ENCODE results near the gene NR2E1. TPM values are rescaled to one million over a fixed set of nuclear protein-coding genes. Genes with fewer than 3 reads are reported as not detected.

Gene NR2E1
- total RNA-seq, 1 donor from 2014 or later, result not detected

GRCh38 chr6:108211671-108212070, 45.8 kb downstream of the NR2E1 start:
- DNase-seq (ENCODE audit: low spot score, unreplicated experiment), result no peak
- no peaks in the 10 kb centered on the region for H3K27me3 Mint-ChIP-seq
- no peak for TF ChIP-seq CTCF (IDR thresholded peaks at IDR 0.05; ENCODE audit: unreplicated experiment)
- peak overlapping the region; percentile 45 for H3K27ac Mint-ChIP-seq
- peaks cover 8% of the 10 kb centered on the region for H3K4me1 Mint-ChIP-seq (ENCODE audit: low read depth)
- peaks cover 6% of the 10 kb centered on the region for H3K36me3 Mint-ChIP-seq (ENCODE audit: insufficient read depth)
- no peaks in the 10 kb centered on the region for H3K9me3 Mint-ChIP-seq (ENCODE audit: low read depth)
- H3K4me3 Mint-ChIP-seq (ENCODE audit: low read depth), result no peak overlapping the region

DNA sequence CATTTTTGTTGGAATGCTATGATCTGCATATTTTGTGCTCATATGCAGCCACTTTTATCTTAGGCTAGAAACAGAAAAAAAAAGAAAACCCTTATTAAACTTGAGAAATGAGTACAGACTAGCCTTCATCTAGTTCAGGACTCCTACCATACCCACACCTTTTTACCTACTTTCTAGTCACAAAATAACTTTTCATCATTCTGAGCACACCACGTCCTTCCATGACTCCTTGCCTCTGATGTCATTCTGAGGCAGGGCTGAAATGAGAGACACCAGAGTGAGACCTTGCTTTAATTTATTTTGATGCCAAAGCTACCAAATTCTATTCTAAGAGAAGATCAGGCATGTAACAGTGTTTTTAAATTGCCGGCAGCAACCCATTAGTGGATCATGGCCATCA, 56.2 kb downstream of the NR2E1 start:
- Mint-ChIP-seq H3K27ac (peak overlapping the region; percentile 81), H3K27me3 (no peaks in the 10 kb centered on the region), H3K4me1 (ENCODE audit: low read depth) (no peaks in the 10 kb centered on the region), H3K36me3 (ENCODE audit: insufficient read depth) (peaks cover 23% of the 10 kb centered on the region), H3K9me3 (ENCODE audit: low read depth) (no peaks in the 10 kb centered on the region), H3K4me3 (ENCODE audit: low read depth) (no peak overlapping the region)
- no peak for DNase-seq (ENCODE audit: low spot score, unreplicated experiment)
- TF ChIP-seq CTCF (IDR thresholded peaks at IDR 0.05; ENCODE audit: unreplicated experiment), result no peak

DNA sequence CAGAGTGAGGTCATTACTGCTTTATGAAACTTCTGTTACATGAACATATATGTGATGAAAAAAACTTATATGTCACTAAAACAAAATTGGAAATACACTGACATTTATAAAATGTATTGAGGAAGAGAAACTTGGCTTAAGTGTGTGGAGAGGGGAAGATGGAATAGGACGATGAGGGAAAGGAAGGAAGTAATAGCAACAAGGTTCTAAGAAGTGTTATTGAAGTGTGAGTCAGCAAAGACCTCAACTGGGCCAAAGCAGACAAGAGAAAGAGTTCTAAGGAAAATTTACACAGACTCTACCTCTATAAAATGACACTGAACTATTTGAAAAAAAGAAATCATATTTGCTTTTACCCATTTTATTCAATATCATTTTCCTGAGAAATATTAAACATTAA, 56.7 kb downstream of the NR2E1 start:
- DNase-seq (ENCODE audit: low spot score, unreplicated experiment), result no peak
- no peak for TF ChIP-seq CTCF (IDR thresholded peaks at IDR 0.05; ENCODE audit: unreplicated experiment)
- Mint-ChIP-seq H3K36me3 (ENCODE audit: insufficient read depth) (peaks cover 23% of the 10 kb centered on the region), H3K4me3 (ENCODE audit: low read depth) (no peak overlapping the region), H3K27me3 (no peaks in the 10 kb centered on the region), H3K4me1 (ENCODE audit: low read depth) (no peaks in the 10 kb centered on the region), H3K9me3 (ENCODE audit: low read depth) (no peaks in the 10 kb centered on the region), H3K27ac (peak overlapping the region; percentile 16)

GRCh38 chr6:108227290-108227689, 61.5 kb downstream of the NR2E1 start:
- Mint-ChIP-seq H3K27me3 (no peaks in the 10 kb centered on the region), H3K4me3 (ENCODE audit: low read depth) (no peak overlapping the region), H3K9me3 (ENCODE audit: low read depth) (no peaks in the 10 kb centered on the region), H3K36me3 (ENCODE audit: insufficient read depth) (peaks cover 5% of the 10 kb centered on the region), H3K4me1 (ENCODE audit: low read depth) (no peaks in the 10 kb centered on the region), H3K27ac (no peak overlapping the region)
- DNase-seq (ENCODE audit: low spot score, unreplicated experiment), result no peak
- TF ChIP-seq CTCF (IDR thresholded peaks at IDR 0.05; ENCODE audit: unreplicated experiment), result no peak

DNA sequence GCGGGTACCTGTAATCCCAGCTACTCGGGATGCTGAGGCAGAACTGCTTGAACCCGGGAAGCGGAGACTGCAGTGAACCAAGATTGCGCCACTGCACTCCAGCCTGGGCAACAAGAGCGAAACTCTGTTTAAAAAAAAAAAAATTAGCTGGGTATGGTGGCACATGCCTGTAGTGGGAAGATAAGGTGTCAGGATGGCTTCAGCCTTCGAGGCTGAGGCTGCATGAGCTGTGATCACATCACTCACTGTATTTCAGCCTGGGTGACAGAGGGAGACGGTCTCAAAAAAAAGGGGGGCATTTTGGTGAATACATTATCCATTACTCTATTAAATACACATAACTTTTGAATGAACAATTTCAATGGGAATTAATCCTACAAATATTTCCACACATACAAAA, 62.6 kb downstream of the NR2E1 start:
- Mint-ChIP-seq H3K27ac (no peak overlapping the region), H3K36me3 (ENCODE audit: insufficient read depth) (peaks cover 4% of the 10 kb centered on the region), H3K27me3 (no peaks in the 10 kb centered on the region), H3K9me3 (ENCODE audit: low read depth) (no peaks in the 10 kb centered on the region), H3K4me3 (ENCODE audit: low read depth) (no peak overlapping the region), H3K4me1 (ENCODE audit: low read depth) (no peaks in the 10 kb centered on the region)
- TF ChIP-seq CTCF (IDR thresholded peaks at IDR 0.05; ENCODE audit: unreplicated experiment), result no peak
- DNase-seq (ENCODE audit: low spot score, unreplicated experiment), result no peak
